Brain pericyte (primary cell): Measurements from ENCODE around the gene PRAC1.
"Not testable (repeated sequence)": the region's sequence is repeated elsewhere in the genome, so short reads cannot be mapped to it uniquely, and the experiment has no call there.

ENCODE experiments used
- DNase-seq: peaks from one replicate; pipeline ENCODE4 v3.0.0-alpha.2; 2012; ENCODE audit warnings: low read depth, low spot score

Gene PRAC1

GRCh38 chr17:48726916-48727286, 4.6 kb upstream of the PRAC1 start:
- DNase-seq: no peak

GRCh38 chr17:48726114-48726915, 4.0 kb upstream of the PRAC1 start:
- no peak for DNase-seq

GRCh38 chr17:48725288-48726064, 3.2 kb upstream of the PRAC1 start:
- no peak for DNase-seq

- no peak for DNase-seq
These were observed 2.6 kb upstream of the PRAC1 start for GRCh38 chr17:48725004-48725287.

- no peak for DNase-seq
These were observed 2.1 kb upstream of the PRAC1 start for GRCh38 chr17:48724251-48725003.

- DNase-seq: no peak
These were observed 1.3 kb upstream of the PRAC1 start for GRCh38 chr17:48723423-48724250.

GRCh38 chr17:48722915-48723422, 651 bp upstream of the PRAC1 start, which contains the start of gene PRAC2:
PRAC2 (plus strand) TSS chr17:48723185; CDS start chr17:48724411, 1,226 bp downstream.
- no peak for DNase-seq

- no peak for DNase-seq
These were observed 1.3 kb downstream of the PRAC1 start for GRCh38 chr17:48721009-48721402.

- DNase-seq: no peak
These were observed 1.9 kb downstream of the PRAC1 start for GRCh38 chr17:48720266-48721008.

- DNase-seq: no peak
These were observed 2.6 kb downstream of the PRAC1 start for GRCh38 chr17:48719642-48720265.

- DNase-seq: no peak
These were observed 3.3 kb downstream of the PRAC1 start for GRCh38 chr17:48718761-48719641.

- DNase-seq: no peak
These were observed 4.0 kb downstream of the PRAC1 start for GRCh38 chr17:48718227-48718760.

- DNase-seq: no peak
These were observed 4.7 kb downstream of the PRAC1 start for GRCh38 chr17:48717367-48718226.

GRCh38 chr17:48716549-48716948, 5.8 kb downstream of the PRAC1 start:
- DNase-seq: not testable (repeated sequence)

- DNase-seq: no peak
These were observed 6.6 kb downstream of the PRAC1 start for GRCh38 chr17:48715496-48716399.

GRCh38 chr17:48711128-48711527, 11.2 kb downstream of the PRAC1 start:
- no peak for DNase-seq
